Ramos (cell line): ENCODE results near the gene C16orf54.
"Not testable (repeated sequence)": the region's sequence is repeated elsewhere in the genome, so short reads cannot be mapped to it uniquely, and the experiment has no call there.

Source experiments
- in situ Hi-C: fragments of 300-500 bp; cut with MboI; formaldehyde crosslinking; loops from one replicate; pipeline ENCODE4 v1.14.3; 2022; ENCODE audit warnings: low sequenced_read_pairs; ENCODE audit not compliant: unreplicated experiment

Gene C16orf54

DNA sequence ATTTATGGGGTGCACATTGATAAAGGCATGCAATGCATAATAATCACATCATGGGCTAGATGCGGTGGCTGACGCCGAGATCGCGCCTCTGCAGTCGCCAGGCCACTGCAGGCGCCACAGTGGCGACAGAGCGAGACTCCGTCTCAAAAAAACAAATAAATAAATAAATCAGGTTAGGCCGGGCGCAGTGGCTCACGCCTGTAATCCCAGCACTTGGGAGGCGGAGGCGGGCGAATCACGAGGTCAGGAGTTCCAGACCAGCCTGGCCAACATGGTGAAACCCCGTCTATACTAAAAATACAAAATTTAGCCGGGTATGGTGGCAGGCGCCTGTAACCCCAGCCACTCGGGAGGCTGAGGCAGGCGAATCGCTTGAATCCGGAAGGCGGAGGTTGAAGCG is 53.2 kb downstream of the C16orf54 start:
- in situ Hi-C loops = not testable (repeated sequence)
